Fibroblast of skin of back (primary cell): Measurements from ENCODE around the gene EXOC4.
"Not testable (repeated sequence)": the region's sequence is repeated elsewhere in the genome, so short reads cannot be mapped to it uniquely, and the experiment has no call there.

Experiments
- DNase-seq: peaks from one replicate; pipeline ENCODE4 v3.0.0-alpha.2; 2013

Gene EXOC4

GRCh38 chr7:133770863-133771492, 518.1 kb downstream of the EXOC4 start:
- peak; percentile 67 for DNase-seq

- DNase-seq: no peak
Measured at GRCh38 chr7:133771788-133772419, 519.0 kb downstream of the EXOC4 start.

GRCh38 chr7:133773601-133774000, 520.7 kb downstream of the EXOC4 start:
- DNase-seq: no peak

- DNase-seq: no peak
Measured at GRCh38 chr7:133775201-133775600, 522.3 kb downstream of the EXOC4 start.

GRCh38 chr7:133776266-133776665, 523.4 kb downstream of the EXOC4 start:
- no peak for DNase-seq

- no peak for DNase-seq
Measured at GRCh38 chr7:133777701-133778100, 524.8 kb downstream of the EXOC4 start.

- no peak for DNase-seq
Measured at GRCh38 chr7:133778472-133778871, 525.6 kb downstream of the EXOC4 start.

GRCh38 chr7:133779538-133779937, 526.7 kb downstream of the EXOC4 start:
- not testable (repeated sequence) for DNase-seq

- no peak for DNase-seq
Measured at GRCh38 chr7:133780912-133781311, 528.0 kb downstream of the EXOC4 start.

GRCh38 chr7:133781486-133782090, 528.7 kb downstream of the EXOC4 start:
- DNase-seq: no peak

- no peak for DNase-seq
Measured at GRCh38 chr7:133782470-133782869, 529.6 kb downstream of the EXOC4 start.

- peak; percentile 22 for DNase-seq
Measured at GRCh38 chr7:133783276-133783675, 530.4 kb downstream of the EXOC4 start.

- DNase-seq: no peak
Measured at GRCh38 chr7:133784486-133785001, 531.7 kb downstream of the EXOC4 start.

GRCh38 chr7:133786401-133786937, 533.6 kb downstream of the EXOC4 start:
- DNase-seq: no peak

GRCh38 chr7:133789974-133790373, 537.1 kb downstream of the EXOC4 start:
- no peak for DNase-seq

GRCh38 chr7:133790911-133791310, 538.0 kb downstream of the EXOC4 start:
- no peak for DNase-seq

GRCh38 chr7:133794479-133794878, 541.6 kb downstream of the EXOC4 start:
- peak; percentile 12 for DNase-seq

- DNase-seq: no peak
Measured at GRCh38 chr7:133795068-133795665, 542.3 kb downstream of the EXOC4 start.

GRCh38 chr7:133796782-133797745, 544.2 kb downstream of the EXOC4 start:
- no peak for DNase-seq

- peak; percentile 9 for DNase-seq
Measured at GRCh38 chr7:133797818-133798520, 545.1 kb downstream of the EXOC4 start.

- no peak for DNase-seq
Measured at GRCh38 chr7:133801341-133801740, 548.5 kb downstream of the EXOC4 start.
